CD14-positive monocyte (primary cell): ENCODE data around the gene VAT1L. TPM values are rescaled to one million over a fixed set of nuclear protein-coding genes. Genes with fewer than 3 reads are reported as not detected.

ENCODE experiments used
- DNase-seq, 3 donors: peaks; one replicate each; pipeline ENCODE4 v3.0.0-alpha.2; 2011 to 2022
- H2AFZ ChIP-seq: 2 replicates; pipeline ENCODE4 v1.6.0; 2012; ENCODE audit warnings: mild to moderate bottlenecking, low read depth, low read length, inconsistent platforms; ENCODE audit not compliant: insufficient read depth, poor library complexity, severe bottlenecking
- H3K27ac ChIP-seq, 2 donors: 1 replicate in 1 of 2; 2 replicates in 1 of 2; pipeline ENCODE4 v1.5.1; 2012 to 2013; ENCODE audit warnings: low read length in 2 of 2, control low read depth in 1 of 2, inconsistent platforms in 1 of 2, low read depth in 1 of 2, mild to moderate bottlenecking in 1 of 2
- H3K27me3 ChIP-seq, 2 donors: one replicate each; pipeline versions ENCODE4 v1.6.0 to v1.6.1; 2011 to 2013; ENCODE audit warnings: low read length in 2 of 2; ENCODE audit not compliant: control insufficient read depth in 2 of 2, insufficient read depth in 2 of 2
- H3K36me3 ChIP-seq, 2 donors: replicated peaks in 1 of 2; 1 replicate in 1 of 2; 2 replicates in 1 of 2; pipeline versions ENCODE4 v1.5.1 to v1.6.1; 2012 to 2013; ENCODE audit warnings: low read length in 2 of 2, control low read depth in 1 of 2, inconsistent platforms in 1 of 2, mild to moderate bottlenecking in 1 of 2; ENCODE audit not compliant: insufficient read depth in 2 of 2, control insufficient read depth in 1 of 2
- H3K4me1 ChIP-seq, 2 donors: 1 replicate in 1 of 2; 2 replicates in 1 of 2; pipeline versions ENCODE4 v1.5.1 to v1.6.1; 2012 to 2013; ENCODE audit warnings: low read length in 2 of 2, control low read depth in 1 of 2, inconsistent platforms in 1 of 2, mild to moderate bottlenecking in 1 of 2, moderate library complexity in 1 of 2; ENCODE audit not compliant: insufficient read depth in 2 of 2, control insufficient read depth in 1 of 2
- H3K4me2 ChIP-seq: replicated peaks from 2 replicates; pipeline ENCODE3; 2012; ENCODE audit warnings: low read length, moderate library complexity, mild to moderate bottlenecking; ENCODE audit not compliant: poor library complexity, severe bottlenecking; ENCODE audit errors: extremely low read depth
- H3K4me3 ChIP-seq, 3 experiments: fragments of 200-600 bp in 1 of 3; sonication (generic) in 1 of 3; replicated peaks in 1 of 3; 1 replicate in 2 of 3; 2 replicates in 1 of 3; pipeline ENCODE4 v1.5.1; 2011 to 2013; ENCODE audit warnings: low read length in 3 of 3, mild to moderate bottlenecking in 3 of 3, control low read depth in 2 of 3, low read depth in 2 of 3, inconsistent platforms in 1 of 3, moderate library complexity in 1 of 3
- H3K79me2 ChIP-seq: 2 replicates; pipeline ENCODE4 v1.6.0; 2012; ENCODE audit warnings: mild to moderate bottlenecking, control low read depth, inconsistent platforms, low read length, moderate library complexity; ENCODE audit not compliant: insufficient read depth
- H3K9ac ChIP-seq: 2 replicates; pipeline ENCODE4 v1.6.0; 2017; ENCODE audit warnings: low read length, mild to moderate bottlenecking; ENCODE audit not compliant: insufficient read depth, poor library complexity, severe bottlenecking
- H3K9me3 ChIP-seq, 2 donors: replicated peaks in 1 of 2; 1 replicate in 1 of 2; 2 replicates in 1 of 2; pipeline versions ENCODE4 v1.5.1 to v1.6.1; 2012 to 2013; ENCODE audit warnings: low read length in 2 of 2, control low read depth in 1 of 2; ENCODE audit not compliant: control insufficient read depth in 1 of 2, insufficient read depth in 1 of 2
- H4K20me1 ChIP-seq: 2 replicates; pipeline ENCODE4 v1.6.0; 2012; ENCODE audit warnings: mild to moderate bottlenecking, low read length, control low read depth, moderate library complexity; ENCODE audit not compliant: insufficient read depth
- H3K27ac Mint-ChIP-seq, 7 donors: one replicate each; pipeline ENCODE4 v1.8.0; 2020; ENCODE audit warnings: mild to moderate bottlenecking in 7 of 7, mixed read lengths in 7 of 7, moderate library complexity in 6 of 7, inconsistent platforms in 2 of 7
- H3K27me3 Mint-ChIP-seq, 3 donors: one replicate each; pipeline ENCODE4 v1.8.0; 2021 to 2022; ENCODE audit warnings: low read depth in 3 of 3, mild to moderate bottlenecking in 3 of 3, mixed read lengths in 3 of 3, moderate library complexity in 3 of 3, inconsistent platforms in 1 of 3
- H3K36me3 Mint-ChIP-seq, 2 donors: one replicate each; pipeline ENCODE4 v1.8.0; 2020; ENCODE audit warnings: mixed read lengths in 2 of 2, inconsistent platforms in 1 of 2, mild to moderate bottlenecking in 1 of 2
- H3K4me1 Mint-ChIP-seq: one replicate; pipeline ENCODE4 v1.8.0; 2020; ENCODE audit warnings: mild to moderate bottlenecking, mixed read lengths
- H3K4me3 Mint-ChIP-seq, 2 donors: one replicate each; pipeline ENCODE4 v1.8.0; 2020; ENCODE audit warnings: mild to moderate bottlenecking in 2 of 2, mixed read lengths in 2 of 2, moderate library complexity in 1 of 2
- H3K9me3 Mint-ChIP-seq, 7 donors: one replicate each; pipeline ENCODE4 v1.8.0; 2020 to 2022; ENCODE audit warnings: mixed read lengths in 7 of 7, mild to moderate bottlenecking in 6 of 7, moderate library complexity in 6 of 7, inconsistent platforms in 2 of 7
- CTCF ChIP-seq: fragments of 200-600 bp; IDR thresholded peaks from one replicate; pipeline ENCODE4 v1.8.0; 2022; ENCODE audit warnings: antibody characterized with exemption, mild to moderate bottlenecking
- WGBS: methylation state at CpG from one replicate; pipeline ENCODE4 v1.1.5; 2013; ENCODE audit warnings: missing lambda C conversion rate; ENCODE audit not compliant: insufficient coverage; 5-methylcytosine and 5-hydroxymethylcytosine counted together
- intact Hi-C, 2 donors: fragments of 100-400 bp; cut with micrococcal nuclease; formaldehyde crosslinking; loops; one replicate each; pipeline versions ENCODE4 v1.15.0 to v1.15.1; 2023
- polyA plus RNA-seq, 3 donors: library from polyadenylated mRNA; depleted of rRNA in 1 of 3; unstranded in 2 of 3; stranded (reverse) in 1 of 3; fragments of 300-500 nt in 2 of 3; fragments of >200 nt in 1 of 3; fragmentation: Illumina TruSeq in 2 of 3; gene quantifications; 1 replicate in 2 of 3; 2 replicates in 1 of 3; pipeline ENCODE4 v1.2.3, GENCODE V29; 2012 to 2021

The VAT1L gene
- polyA plus RNA-seq, 3 donors = not detected

- H3K36me3 ChIP-seq = no peaks in the 10 kb centered on the region
- no peak for TF ChIP-seq CTCF
- H3K9ac ChIP-seq = no peak overlapping the region
- Mint-ChIP-seq H3K27me3 (peaks cover 3 to 12% (median 5%) of the 10 kb centered on the region in 3 donors), H3K4me1 (no peaks in the 10 kb centered on the region), H3K36me3 (no peaks in the 10 kb centered on the region), H3K4me3 (no peak overlapping the region), H3K27ac (no peak overlapping the region), H3K9me3 (peaks cover 0 to 3% (median 2%) of the 10 kb centered on the region in 7 donors)
- no peak overlapping the region for H3K4me3 ChIP-seq
- H2AFZ ChIP-seq = no peak overlapping the region
- H3K9me3 ChIP-seq = no peaks in the 10 kb centered on the region
- no peaks in the 10 kb centered on the region for H3K4me1 ChIP-seq
- 67% methylated on average over 1 of the region's 6 CpGs for WGBS
- H3K4me2 ChIP-seq = no peak overlapping the region
- no peaks in the 10 kb centered on the region for H3K79me2 ChIP-seq
- H3K27ac ChIP-seq = no peak overlapping the region
- no peaks in the 10 kb centered on the region for H3K27me3 ChIP-seq
- H4K20me1 ChIP-seq = no peaks in the 10 kb centered on the region
- intact Hi-C loops = no loop called here
- no peak for DNase-seq
Measured at GRCh38 chr16:77922228-77922754, 133.9 kb downstream of the VAT1L start.

DNA sequence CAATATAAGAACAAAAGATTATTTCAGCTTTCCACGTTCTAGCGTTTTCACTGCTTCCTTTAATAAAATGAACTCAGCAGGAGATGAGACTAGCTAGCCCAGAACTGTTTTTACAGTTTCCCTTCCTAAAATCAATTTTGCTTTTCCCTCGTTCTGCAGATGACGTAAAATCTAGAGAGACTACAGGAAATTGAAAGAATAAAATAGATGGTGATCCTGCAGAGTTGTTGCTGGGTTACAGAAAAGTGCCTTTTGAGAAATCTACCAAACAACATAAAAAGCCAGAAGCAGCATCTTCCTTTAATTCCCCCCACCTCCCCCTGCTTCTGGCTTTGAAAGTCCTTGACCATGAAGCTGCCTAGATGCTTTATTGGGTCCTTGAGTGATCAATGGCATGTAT, 137.2 kb downstream of the VAT1L start:
- no peak overlapping the region for H3K9ac ChIP-seq
- WGBS = 94% methylated on average over 2 of the region's 4 CpGs
- intact Hi-C loops = no loop called here
- no peak overlapping the region for H2AFZ ChIP-seq
- peaks cover 3 to 8% (median 4%) of the 10 kb centered on the region in 3 donors for H3K27me3 Mint-ChIP-seq
- H3K4me3 Mint-ChIP-seq = no peak overlapping the region
- no peak overlapping the region for H3K4me3 ChIP-seq
- H3K9me3 Mint-ChIP-seq = peaks cover 0 to 7% (median 2%) of the 10 kb centered on the region in 7 donors
- no peaks in the 10 kb centered on the region for H3K36me3 Mint-ChIP-seq
- no peak overlapping the region for H3K27ac ChIP-seq
- no peaks in the 10 kb centered on the region for H3K36me3 ChIP-seq
- H3K4me2 ChIP-seq = no peak overlapping the region
- no peak for DNase-seq
- H3K27ac Mint-ChIP-seq = no peak overlapping the region
- TF ChIP-seq CTCF = no peak
- H3K4me1 ChIP-seq = no peaks in the 10 kb centered on the region
- no peaks in the 10 kb centered on the region for H4K20me1 ChIP-seq
- H3K4me1 Mint-ChIP-seq = no peaks in the 10 kb centered on the region
- H3K79me2 ChIP-seq = no peaks in the 10 kb centered on the region
- no peaks in the 10 kb centered on the region for H3K27me3 ChIP-seq
- H3K9me3 ChIP-seq = no peaks in the 10 kb centered on the region
